ENCODE measurements around the gene NCS1.
"Not testable (repeated sequence)": the region's sequence is repeated elsewhere in the genome, so short reads cannot be mapped to it uniquely, and the experiment has no call there.

NCS1 gene

DNA sequence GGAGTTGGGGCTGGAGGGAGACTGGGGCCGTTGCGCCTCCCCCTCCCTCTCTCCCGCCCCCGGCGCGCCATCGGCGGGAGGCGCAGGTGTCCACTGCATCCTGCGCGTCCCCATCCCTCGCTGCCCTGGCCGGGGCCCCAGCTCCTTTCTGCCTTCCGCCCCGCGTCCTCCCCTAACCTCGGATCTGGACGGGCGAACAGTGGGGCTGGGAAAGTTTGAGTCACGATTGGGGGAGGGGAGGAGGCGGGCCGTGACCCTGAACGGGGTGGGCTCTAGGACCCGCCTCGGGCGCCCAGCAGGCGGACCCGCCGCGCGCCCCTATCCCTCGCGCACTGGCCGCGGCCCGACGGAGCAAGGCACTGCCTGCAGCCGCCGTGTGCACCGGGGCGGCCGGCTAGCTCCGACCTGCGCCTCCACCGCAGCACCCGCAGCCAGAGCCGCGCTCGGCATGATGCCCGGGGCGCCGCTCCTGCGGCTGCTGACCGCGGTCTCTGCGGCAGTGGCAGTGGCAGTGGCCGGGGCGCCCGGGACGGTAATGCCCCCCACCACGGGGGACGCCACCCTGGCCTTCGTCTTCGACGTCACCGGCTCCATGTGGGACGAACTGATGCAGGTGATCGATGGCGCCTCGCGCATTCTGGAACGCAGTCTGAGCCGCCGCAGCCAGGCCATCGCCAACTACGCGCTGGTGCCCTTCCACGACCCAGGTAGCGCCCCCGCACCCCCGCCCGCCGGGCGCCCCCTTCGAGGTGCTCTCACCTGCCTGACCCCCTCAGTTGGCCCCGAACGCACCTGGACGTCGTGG is 93.4 kb downstream of the NCS1 start, which contains the start of gene HMCN2:
Gene HMCN2 (plus strand): TSS at position 330 of the 805 bp plus-strand sequence. CDS start 119 bp downstream, at position 449.
- no peak for DNase-seq

DNA sequence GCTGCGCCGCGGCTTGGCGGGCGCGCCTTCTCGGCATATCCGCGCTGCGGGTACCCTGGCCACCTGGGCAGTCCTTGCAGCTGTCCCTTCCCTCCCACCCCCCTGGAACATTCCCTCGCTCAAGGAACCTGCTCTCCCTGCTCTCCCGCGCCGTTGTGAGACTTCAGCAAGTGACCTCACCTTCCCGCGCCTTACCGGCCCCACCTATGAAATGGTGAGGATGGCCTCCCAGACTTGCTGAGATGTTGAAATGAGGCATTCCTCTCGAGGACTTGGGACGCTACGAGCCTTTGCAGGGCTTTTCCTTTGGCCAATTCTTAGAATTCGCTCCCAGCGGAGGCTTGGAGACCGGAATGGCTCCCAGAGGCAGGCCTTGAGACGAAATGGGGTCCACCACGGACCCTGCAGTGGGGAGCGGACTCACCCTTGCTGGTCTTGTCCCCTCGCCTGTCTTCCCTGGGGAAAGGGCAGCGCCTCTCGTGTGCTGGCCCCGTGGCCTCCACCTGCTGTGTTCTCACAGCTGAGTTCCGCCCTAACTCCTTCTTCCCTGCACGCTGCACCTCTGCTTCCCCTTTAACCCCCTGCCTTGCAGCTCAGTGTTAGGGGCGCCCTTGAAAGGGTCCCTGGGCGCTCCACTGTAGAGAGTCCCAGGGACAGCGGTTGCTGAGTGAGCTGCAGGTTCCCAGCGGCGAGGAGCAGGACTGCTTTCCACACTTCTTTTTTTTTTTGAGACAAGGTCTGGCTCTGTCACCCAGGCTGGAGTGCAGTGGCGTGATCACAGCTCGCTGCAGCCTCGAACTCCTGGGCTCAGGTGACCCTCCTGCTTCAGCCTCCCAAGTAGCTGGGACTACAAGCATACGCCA is 94.3 kb downstream of the NCS1 start:
- no peak for DNase-seq

DNA sequence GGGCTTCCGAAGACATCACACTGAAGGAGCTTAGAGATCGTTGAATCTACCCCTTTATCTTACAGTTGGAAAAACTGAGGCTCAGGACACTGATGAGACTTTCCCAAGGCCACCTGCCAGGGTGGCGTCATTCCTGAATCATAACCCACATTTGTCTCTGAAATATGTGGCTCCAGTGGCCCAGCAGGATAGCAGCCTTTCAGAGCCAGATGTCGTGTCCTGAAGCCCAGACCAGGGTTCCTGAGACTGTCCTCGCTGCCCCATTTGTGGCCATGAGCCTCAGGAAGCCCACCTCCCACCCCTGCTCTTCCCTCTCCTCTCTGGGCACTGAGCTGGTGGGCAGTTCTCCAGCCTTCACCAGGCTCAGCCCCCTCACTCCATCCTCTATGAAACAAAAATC is 95.7 kb downstream of the NCS1 start:
- DNase-seq = no peak

DNA sequence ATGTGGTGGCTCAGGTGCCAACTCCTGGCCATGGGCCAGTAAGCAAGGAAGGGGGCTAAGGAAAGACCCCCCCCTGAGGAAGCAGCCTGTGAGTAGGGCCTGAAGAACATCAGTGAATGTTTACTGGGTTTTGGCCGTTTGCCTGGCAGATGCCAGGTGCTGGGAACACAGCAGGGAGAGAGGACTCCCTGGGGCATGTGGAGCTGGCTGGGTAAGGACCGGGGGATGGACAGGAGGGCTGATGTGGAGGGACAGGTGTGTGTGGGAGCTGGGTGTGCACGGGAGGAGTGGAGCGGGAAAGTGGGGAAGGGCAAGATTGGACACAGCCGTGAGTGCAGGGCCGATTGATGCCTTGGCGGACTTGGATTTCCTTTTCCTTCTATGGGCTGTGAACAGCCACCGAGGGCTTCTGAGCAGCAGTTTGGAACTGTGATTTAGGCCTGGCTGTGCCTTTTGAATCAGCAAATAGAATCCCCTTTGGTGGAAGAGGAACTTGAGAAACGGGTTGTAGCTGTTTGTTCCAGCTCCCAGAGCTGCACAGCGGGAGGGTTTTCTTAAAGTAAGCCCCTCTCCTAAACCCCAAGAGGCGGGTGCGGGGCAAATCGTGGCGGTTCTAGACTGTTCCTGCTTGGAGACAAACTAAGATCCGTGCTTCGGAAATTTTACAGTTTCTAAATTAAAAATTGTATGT is 96.5 kb downstream of the NCS1 start:
- no peak for DNase-seq

DNA sequence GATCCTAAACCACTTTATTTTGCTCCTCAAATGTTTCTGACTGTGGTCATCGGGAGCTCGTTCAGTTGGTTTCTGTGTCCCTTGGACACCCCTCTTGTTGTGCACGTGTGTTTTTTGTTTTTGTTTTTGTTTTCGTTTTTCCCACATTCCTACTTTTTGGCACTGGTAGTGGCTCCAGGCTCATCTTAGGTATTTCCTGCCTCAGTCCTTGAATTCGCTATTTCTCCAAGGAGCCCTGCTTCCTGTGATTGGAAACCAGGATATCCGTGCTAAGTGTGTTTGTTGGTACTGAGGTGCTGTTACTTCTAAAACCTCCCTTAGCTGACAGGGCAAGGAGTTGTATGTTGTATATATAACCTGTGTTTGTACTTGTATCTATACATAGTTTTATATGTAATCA is 99.3 kb downstream of the NCS1 start:
- DNase-seq = no peak

DNA sequence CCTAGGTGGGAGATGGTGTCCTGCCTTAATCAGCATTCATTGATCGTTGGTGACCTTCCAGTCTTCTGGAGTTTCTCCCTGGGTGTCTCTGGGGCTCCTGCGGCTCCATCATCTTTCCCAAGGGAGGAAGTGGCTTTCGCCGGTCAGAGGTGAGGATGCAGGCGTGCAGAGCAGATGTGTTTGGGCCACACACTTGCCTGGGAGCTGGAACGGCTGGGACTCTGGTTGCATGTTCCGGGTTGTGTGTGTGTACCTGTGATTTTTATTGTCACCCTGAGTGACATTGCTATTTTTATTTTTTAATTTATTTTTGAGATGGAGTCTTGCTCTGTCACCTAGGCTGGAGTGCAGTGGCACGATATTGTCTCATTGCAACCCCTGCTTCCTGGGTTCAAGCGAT is 103.0 kb downstream of the NCS1 start:
- DNase-seq = no peak

DNA sequence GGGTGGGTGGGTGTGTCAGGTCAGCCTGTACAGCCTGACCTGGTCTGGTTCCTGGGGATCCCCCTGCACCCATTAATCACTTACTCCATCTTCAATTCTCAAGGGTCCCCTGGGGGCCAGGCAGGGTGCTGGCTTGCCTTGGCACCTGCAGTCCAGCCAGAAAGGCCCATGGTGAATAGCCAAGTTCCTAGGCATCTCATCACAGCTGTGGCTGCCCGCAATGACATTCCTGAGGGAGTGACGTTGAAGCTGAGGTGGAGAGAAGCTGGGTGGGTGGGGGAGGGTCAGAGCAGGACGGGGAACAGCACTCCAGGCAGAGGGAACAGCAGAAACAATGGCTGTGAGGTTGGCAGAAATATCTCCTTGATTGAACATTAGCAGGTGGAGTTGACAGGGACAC is 103.9 kb downstream of the NCS1 start:
- DNase-seq = no peak

DNA sequence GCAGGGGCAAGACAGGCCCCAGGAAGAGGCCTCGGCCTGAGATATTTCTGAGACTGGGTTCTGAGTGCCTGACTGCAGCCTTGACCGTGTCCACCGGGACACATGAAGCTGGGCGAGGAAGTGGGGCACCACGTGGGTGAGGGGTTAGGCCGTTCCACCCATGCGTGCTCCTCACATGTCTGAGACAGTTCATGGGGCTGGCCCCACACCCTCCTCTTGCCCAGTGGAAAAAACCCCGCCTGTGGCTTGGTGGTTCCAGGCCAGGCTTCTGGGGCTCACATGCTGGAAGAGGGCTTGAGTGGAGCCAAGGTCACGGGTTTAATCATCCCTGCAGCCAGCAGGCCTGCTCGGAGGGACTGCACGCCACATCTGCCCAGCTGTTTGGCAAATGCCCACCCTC is 104.8 kb downstream of the NCS1 start:
- no peak for DNase-seq

DNA sequence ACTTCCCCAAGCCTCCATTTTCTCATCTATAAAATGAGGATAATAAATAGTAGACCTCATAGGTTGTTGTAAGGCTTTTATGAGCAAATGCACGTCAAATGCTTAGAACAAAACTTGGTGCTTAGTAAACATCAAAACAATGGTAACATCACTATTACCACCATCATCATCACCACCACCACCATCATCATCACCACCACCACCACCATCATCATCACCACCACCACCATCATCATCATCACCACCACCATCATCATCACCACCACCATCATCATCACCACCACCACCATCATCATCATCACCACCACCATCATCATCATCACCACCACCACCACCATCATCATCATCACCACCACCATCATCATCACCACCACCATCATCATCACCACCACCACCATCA is 105.3 kb downstream of the NCS1 start:
- not testable (repeated sequence) for DNase-seq

DNA sequence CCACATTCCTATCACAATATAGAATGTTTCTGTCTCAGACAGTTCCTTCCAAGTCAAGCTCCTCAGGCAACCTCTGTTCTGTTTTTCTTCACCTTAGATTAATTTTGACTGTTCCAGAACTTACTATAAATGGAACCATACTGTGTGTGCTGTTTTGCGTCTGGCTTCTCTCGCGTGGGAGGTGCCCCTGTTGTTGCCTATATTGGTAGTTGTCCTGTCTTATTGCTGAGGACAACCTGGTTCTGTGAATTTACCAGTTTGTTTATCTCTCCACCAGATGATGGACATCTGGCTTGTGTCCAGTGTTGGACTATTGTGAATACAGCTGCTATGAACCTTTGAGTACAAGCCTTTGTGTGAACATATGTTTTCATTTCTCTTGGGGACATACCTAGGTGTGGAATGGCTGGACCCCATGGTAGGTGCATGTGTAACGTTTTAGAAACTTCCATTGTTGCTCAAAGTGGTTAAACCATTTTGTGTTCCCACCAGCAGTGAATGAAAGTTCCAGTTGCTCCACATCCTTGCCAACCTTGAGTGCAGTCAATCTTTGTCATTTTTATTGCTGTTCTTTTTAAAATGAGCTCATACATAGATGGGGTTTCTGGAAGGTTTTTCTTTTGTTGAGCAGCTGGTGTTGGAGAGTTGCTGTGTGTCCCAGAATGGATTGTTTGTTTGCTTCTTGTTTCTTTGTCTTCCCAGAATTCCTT is 111.5 kb downstream of the NCS1 start:
- DNase-seq = no peak

DNA sequence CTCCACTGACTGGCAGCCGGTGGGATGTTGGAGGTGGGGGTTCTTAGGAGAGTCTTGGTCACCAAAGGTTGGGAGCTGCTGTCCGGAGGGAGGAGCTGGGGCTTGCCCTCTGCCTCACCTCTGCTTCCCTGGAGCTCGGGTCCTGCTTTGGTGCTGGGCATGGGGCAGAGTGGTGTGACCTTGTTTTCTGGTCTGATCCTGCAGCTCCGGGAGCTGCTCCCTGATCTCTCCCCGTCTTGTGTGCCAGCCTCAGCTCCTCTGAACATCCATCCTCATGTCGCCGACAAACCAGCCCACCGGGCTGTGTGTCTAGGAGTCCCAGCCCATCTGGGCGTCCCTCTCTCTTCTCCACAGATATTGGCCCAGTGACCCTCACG is 112.0 kb downstream of the NCS1 start:
- DNase-seq = no peak

DNA sequence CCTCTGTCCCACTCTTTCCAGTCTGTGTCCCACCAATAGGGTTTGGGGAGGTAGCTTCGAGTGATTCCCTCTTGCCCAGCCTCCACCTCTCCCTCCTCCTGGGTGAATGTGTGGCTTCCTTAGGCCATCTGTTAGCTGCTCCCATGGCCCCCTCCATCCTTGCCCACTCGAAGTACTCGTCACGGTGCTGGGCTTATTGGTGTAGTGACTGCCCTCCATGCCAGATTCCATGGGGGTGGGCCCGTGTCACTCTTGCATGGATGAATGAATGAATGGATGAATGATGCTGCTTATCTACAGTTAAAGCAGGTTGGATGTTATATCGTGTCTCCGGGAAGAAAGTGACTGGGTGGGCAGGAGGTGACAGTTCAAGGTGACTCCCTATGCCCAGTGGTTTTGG is 112.5 kb downstream of the NCS1 start:
- DNase-seq = no peak

DNA sequence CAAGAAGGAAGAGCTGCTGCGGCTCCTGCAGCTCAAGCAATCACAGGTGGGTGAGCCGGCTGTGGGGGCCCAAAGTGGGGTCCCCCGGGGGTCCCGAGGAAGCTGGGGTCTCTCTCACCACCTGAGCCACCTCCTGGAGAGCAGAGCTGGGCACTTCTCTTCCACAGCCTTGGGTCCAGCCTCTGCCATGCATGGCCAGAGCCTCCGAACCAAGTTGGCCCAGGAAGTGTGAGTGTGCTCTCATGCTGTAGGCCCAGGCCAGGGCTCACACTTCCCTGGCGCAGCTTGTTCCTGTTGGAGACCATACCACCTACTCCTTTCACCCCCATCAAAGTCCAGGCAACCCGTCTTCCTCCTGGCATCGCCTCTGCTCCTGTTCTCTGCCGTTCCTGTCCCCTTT is 113.1 kb downstream of the NCS1 start:
- no peak for DNase-seq

DNA sequence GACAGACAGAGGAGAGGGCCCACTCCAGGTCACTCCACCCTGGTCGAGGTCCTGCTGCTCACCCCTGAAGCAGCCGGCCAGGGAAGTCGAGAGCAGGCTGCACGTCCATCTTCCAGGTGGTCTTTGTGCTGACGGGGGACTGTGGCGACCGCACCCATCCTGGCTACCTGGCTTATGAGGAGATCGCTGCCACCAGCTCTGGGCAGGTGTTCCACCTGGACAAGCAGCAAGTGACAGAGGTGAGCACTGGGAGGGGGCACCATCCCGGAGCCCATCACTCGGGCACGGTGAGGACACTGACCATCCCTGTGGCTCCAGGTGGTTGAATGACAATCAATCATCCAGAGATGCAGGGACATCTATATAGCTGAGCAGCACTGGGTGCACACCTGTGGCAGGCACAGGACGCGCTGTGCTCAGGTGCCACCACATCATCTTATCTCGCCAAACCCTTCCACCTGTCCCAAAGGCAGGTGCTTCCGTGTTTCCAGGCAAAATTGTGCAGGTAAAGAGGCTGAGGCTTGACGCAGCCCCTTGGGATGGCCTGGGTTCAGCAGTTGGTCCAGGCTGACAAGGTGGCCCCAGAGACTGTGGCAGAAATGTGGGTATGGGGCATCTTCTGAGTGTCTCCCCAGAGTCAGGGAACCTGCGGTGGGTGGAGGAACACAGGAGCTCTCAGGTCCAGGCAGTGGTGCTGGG is 114.0 kb downstream of the NCS1 start:
- DNase-seq = no peak

All from activated effector memory CD4-positive, alpha-beta T cell treated with Interleukin-2 at 50 U/mL for 16 hours (primary cell).